ENCODE results near the gene PUS3.

The PUS3 gene, protein sequence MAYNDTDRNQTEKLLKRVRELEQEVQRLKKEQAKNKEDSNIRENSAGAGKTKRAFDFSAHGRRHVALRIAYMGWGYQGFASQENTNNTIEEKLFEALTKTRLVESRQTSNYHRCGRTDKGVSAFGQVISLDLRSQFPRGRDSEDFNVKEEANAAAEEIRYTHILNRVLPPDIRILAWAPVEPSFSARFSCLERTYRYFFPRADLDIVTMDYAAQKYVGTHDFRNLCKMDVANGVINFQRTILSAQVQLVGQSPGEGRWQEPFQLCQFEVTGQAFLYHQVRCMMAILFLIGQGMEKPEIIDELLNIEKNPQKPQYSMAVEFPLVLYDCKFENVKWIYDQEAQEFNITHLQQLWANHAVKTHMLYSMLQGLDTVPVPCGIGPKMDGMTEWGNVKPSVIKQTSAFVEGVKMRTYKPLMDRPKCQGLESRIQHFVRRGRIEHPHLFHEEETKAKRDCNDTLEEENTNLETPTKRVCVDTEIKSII

DNA sequence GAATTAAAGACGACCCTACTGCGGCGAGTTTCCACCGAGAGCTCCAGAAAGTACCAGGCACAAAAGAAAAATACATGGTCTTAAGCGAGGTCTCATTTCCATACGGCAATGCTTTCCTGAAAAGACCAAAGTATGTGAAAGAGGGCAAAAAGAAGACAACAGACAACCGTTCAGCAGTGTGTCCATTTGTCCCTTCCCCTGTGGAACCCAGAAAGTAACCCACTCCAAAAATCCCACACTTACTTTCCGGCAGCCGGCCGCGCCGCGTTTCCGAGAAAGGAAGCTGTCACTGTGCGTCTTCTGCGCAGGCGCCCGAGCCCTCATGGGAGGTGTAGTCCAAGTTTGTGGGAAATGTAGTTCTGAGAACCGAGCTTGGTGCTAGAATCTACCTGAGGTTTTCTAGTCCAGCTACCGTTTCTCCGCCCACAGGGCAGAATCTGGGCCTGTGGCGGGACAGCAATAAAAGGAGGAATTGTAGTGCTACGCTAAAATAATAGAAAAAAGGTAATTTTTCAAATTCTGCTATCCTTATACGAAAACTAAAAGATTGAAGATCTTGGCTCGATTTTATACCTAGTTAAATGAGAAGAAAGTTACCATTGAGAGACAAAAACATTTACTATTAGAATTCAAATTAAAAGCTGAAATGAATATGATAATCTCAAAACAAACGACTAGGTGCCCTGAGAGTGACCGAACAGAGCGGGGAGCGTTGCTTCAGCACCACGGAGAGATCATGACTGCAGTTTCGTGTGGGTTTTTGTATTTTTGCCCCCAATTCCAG lies at the start of gene PUS3:
PUS3 (minus strand) TSS at position 280 of the 784 bp plus-strand sequence. CDS start 6,922 bp downstream, outside the sequence.
- peak; percentile 27 for DNase-seq

DNA sequence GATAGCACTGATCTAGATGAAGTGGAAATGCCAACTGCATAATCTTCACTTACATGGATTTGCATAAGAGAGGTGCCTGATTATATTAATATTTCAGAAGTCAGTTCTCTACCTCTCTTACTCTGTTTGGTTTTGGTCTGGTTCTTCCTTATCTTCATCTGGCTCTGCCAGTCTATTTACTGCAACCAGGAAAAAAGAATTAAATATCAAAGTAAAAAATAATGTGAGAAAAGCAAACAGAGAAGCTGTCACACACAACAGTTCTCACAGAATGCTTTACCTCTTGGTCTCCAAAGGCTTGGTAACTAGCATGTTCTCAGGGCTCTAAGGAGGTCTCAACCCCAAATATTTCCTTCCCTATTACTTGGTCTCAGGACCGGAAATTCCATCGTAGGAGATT lies 49.6 kb upstream of the PUS3 start:
- DNase-seq: no peak

DNA sequence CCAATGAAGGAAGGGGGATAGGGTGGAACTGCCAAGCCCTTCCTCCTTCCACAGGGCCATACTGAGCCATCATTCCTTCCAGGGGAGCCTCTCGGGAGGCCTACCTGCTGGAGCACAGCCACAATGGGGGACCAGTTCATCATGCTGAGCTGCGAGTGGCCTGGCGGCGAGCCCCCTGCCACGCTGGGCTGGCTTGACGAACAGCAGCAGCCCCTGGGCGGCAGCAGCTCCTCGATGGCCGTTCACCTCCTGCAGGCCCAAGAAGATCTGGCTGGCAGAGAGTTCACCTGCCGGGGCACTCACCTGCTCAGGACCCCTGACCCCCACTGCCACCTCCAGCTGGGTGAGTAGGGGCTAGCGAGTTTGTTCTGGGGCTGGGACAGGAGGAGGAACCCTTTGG lies 48.7 kb upstream of the PUS3 start:
- no peak for DNase-seq

DNA sequence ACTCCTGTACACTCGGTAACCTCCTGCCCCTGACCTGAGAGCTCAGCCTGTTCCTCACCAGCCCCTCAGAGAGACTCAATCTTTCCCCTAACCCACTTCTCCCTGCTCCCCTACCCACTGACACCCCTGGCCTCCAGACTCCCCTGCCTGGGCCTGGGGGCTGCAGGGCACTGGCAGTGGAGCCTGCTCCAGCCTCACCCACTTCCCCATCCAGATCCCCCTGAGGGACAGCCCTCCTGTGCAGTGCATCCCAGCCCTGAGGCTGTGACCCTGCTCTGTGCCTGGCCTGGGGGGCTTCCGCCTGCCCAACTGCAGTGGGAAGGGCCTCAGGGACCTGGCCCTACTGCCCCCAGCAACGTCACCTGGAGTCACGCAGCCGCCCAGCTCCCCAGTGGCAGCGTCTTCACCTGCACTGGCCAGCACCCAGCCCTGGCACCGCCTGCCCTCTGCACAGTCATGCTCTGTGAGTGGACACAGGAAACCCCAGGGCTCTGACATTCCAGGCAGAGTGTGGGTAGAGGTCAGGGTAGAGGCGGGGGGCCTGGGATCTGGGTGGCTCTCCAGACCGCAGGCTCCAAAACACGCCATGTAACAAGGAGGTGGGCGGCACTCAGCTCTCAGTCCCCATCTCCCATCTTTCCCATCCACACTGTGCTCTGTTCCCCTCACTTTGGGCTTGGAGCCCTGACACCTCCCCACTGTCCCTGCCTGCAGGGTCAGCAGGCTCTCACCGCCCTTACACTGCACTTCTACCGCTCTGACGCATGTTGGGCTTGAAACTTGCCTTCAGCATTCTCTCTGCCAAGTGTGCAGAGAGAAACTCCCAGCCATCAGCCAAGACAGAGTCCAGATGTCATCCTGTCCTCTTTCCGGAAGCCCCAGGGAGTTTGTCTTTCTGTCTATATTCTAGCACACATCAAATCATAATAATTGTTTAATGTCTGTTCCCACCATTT lies 48.0 kb upstream of the PUS3 start:
- no peak for DNase-seq

DNA sequence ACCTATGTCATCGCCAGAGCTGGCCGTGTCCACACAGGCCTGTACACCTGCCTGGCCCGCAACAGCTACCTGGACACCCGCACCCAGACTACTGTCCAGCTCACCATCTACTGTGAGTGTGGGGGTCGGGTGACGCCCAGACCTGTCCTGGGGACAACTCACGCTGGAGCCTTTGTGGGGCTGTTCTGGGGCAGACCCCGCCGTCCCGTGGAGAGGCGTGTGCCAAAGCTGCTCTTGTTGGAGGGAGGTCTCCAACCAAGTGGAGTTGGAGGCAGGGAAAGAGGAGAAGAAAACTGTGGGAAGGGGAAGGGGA lies 47.1 kb upstream of the PUS3 start:
- DNase-seq: no peak

DNA sequence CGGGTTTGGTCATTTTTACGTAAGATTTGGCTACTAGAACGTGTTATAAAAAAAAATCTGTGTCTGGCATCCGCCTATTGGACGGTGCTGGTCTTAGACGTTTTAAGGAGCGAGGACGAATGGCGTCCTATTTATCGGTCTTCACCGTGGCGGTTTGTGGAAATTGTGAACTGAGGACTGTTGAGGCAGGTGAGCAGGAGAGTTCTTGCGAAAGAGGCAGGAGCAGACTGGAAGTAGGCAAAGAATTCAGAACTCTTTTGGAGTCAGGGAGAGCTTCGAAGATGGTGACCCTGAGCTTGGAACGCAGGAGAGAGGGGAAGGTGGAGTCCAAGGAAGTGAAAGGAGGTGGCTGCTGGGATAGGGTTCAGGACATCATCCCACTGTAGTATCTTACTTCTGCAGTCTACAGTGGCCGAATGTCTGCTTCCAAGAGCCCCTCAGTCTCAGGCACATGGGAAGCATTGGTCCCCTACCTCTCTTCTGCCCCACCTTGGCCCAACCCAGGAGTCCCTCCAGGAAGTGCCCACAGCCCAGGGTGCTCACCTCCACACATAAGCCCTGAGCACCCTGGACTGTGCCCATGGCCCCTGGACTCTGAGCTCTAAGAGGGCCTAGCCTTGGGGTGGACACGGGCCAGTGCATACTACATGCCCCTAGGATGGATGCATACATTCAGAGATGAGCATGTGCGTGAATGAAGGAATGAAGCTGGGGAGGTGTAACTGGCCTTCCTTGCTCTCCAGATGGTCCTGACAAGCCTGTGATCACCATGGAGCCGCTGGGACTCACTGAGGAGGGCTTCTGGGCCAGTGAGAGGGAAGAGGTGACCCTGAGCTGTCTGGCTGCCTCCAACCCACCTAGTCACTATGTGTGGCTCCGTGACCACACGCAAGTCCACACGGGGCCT lies 46.5 kb upstream of the PUS3 start:
- no peak for DNase-seq

DNA sequence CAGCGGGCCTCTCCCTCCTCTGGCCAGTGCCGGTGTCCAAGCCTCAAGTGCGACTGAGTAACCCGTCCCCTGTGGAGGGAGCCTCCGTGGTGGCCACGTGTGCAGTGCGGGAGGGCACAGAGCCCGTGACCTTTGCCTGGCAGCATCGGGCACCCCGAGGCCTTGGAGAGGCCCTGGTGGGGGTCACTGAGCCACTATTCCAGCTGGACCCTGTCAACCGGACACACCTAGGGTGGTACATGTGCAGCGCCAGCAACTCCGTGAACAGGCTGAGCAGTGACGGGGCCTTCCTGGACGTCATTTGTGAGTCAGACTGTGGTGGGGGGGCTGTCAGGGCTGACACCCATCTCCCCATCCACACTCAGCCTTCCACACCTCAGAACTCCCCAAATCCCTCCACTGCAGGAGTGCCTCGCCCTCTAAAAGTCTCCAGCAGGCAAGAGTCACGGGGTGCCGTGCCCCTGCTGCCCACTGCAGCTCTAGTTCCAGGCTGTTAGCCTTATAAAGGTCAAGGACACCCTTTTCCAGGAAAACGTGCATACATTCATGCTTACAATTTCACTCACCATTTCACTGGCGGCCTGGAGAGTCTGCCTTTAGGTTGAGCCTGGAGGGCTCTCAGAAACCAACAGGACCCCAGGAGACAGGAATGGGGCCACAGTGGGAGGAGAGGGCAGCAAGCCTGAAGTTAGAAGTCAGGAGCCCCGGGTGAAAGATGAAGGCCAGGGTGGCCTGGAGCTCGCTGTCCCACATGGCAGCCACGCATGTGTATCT lies 45.5 kb upstream of the PUS3 start:
- no peak for DNase-seq

DNA sequence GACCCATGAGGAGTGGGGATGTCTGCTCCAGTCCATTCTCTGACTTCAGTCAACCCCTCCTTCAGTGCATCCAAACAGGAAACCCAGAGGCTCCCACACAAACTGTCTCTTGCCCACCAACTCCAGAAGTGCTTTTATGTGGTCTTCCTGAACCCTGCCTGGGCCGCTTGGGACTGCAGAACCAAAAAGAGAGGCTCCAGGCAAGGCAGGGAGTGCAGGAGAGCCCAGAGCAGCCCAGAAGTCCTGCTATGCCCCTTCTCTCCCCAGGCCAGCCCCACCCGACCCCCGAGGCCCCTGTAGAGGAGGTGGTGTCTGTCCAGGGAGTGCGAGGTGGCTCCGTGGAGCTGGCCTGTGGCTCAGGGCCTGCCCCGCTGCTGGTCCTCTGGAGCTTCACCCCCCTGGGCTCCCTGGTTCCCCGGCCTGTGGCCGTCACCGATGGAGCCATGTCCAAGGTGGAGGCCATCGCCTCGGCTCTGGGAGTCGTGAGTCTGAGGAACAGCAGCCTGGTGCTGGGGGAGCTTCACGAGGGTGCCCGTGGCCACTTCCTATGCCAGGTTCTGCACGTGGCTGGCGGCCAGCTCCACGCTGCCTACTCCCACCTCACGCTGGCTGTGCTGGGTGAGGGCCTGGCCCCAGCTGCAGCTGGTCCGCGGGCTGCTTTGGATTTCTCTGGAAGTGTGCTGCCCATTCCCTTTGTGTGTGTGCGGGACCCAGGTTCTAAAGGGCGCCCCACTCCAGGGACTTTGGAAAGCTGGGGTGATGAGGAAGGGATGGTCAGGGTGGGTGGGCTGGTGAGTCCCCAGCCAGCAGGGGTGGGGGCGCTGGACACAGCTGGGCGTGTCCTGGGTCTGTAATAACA lies 44.6 kb upstream of the PUS3 start:
- no peak for DNase-seq

DNA sequence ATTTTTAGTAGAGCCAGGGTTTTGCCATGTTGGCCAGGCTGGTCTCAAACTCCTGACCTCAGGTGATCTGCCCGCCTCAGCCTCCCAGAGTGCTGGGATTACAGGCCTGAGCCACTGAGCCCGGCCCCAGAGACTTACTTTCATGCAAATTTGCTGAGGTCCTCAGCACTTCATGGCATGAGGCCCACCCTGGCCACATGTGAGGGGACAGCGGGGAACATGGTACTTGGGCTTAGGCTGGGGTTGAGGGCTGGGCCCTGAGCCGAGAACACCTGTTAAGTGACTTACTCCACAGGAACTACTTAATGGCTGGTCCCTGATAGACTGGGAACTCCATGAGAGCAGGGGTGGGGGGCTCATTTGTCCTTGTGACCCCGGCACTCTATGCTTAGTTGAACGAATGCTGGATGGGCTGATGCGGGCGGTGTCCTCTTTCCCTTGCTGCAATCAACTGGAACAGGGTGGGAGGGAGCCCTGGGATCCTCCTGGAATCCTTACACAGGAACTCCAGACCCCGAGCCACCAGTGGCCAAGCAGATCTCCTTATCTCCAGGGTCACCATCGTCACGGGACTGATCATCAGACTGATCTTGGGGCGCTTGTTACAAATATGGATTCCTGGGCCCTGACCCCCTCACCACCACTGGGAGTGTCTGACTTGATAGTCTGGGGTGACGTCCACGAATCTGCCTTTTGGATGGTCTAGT lies 43.9 kb upstream of the PUS3 start:
- no peak for DNase-seq

DNA sequence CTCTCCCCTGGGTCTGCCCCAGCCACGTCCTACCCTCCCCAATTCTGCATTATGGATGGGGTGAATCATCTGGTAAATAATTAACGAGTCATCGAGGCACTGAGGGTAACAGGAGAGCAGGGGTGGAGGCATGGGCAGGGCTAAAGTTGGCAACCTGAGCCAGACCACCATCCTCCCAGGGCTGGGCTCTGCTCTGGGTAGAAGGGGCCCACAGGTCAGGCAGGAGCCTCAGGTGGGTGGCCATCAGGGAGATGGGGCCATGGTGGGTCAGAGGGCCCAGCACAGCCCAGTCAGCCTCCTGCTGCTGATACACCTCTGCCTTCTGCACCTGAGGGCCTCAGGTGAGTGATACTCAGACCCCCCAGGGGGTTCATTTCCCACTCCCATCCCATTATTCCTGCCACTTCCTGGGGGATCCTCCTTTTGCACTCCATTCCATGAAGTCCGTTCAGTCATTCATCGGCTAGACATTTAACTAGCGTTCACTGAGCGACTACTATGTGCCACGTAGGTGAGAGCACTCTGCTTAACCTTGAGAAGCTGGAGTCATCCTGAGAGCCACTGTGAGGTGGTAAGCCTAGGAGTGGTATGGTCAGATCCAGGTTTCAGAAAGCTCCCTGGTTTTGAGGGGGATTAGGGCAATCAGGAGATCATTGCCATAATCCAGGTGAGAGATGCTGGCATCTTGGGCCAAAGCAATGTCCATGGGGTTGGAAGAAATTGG lies 43.0 kb upstream of the PUS3 start, which contains the start of gene VSIG10L2:
VSIG10L2 (plus strand) TSS at position 248 of the 724 bp plus-strand sequence; CDS start at position 260, 12 bp downstream.
- DNase-seq: no peak

DNA sequence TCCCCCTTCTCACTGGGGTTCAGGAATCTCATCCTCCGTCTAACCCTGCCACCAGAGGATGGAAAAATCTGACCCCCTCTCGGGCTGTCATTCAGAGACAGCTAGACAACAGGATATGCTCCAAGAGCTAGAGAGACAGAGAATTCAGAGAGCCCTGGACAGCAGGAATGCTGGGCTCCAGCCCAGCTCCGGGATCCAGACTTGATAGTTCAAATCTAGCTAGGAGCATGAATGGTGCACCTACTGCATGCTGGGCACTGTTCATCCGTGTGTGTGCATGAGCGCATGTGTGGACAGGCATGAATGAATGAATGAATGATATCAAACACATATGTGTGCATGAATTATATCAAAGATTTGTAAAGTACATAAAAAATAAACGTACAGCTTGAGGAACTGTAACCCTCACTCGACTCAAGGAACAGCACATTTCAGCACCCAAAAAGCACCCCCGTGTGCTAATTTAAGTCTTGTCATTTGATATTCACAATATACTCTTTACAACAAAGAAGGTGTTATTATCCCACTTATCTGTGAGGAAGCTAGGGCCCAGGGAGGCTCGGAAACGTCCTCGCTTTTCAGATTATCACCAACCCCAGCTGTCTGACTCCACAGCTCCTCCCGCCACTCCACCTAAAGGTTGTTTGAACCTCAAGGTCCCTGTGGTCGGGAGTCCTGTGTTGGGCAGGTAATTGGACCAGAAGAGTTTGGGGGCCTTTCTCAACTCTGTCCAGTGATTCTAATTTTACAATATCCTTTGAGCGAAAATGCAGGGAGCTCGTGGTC lies 42.2 kb upstream of the PUS3 start:
- DNase-seq: no peak

DNA sequence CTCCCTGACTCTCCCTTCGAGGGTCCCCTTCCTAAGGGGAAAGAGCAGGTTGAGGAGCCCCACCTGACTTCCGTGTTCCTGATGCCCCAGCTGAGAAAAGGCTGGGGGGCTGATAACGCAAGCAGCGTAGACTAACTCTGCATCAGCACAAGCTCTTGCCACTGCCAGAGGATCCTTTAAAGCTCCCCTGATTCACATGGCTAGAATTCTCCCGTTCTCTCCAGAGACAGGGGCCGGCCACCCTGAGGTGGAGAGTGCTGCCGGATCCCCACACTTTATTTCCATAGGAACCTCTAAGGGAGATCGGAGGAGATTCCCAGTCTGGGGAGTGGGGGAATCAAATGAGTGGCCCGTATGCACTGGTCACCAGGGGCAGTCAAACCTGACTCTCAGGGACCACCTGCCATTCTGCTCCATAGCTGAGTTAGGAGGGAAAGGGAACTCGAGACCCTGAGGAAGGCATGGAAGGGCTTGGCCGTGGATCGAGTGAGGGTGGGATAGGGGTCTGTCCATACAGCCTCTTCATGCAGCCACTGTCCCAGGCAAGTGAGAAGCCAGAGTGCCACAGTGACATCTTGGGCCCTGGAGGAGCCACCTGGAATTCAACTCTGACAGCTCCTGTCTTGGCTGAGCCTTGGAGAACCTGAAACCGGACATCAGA lies 41.5 kb upstream of the PUS3 start:
- DNase-seq: no peak

DNA sequence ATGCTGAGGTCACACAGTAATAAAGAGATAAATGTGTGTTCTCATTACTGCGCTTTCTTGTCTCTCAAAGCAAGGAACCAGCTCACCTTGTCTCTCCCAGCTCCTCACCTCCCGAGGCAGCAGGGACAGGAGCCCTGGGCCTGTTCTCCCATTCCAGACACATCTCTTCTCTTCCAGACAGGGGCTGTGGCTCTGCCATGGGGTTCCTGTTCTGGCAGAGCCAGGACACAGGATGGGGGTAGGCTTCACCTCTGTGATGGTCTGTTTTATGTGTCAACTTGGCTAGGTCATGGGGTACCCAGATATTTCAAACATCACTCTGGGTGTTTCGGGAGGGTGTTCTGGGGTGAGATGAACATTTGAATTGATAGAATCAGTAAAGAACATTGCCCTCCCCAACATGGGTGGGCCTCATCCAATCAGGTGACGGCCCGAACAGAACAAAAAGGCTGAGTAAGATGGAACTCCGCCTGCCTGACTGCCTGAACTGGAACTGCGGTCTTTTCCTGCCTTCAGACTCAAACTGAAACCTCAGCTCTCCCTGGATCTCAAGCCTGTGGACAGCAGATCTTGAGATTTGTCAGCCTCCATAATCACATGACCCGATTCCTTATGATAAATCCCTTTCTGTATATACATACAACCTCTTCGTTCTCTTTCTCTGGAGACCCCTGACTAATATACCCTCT lies 40.8 kb upstream of the PUS3 start:
- DNase-seq: no peak

DNA sequence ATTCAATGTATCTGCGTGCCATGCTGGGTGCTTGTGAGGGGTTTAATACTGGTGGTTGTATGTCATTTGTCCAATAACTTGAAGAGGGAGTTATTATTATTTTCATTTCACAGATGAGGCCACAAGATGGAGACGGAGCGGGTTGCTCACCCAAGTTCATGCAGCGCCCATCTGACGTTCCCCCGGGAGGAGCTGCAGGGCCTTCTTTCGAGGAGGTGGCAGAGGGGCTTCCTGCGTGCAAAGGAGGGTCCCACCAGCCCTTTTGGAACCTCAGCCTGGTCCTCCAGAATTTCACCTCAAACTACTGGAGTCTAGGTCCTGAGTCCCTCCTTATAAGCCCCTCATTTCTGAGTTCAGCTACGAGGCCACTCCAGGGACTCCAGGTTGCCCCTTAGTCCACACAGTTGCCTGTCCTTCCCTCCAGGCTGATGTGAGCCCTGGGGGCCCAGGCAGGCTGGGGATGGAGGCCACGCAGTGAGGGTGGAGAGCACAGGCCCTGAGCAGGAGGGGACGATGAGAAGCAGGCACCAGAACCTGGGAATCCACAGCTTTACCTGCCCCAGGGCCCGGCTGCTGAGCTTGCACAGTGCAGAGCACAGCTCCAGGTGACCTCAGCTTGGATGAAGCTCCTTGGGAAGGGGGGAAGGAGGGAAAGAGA lies 39.9 kb upstream of the PUS3 start:
- DNase-seq: no peak

DNA sequence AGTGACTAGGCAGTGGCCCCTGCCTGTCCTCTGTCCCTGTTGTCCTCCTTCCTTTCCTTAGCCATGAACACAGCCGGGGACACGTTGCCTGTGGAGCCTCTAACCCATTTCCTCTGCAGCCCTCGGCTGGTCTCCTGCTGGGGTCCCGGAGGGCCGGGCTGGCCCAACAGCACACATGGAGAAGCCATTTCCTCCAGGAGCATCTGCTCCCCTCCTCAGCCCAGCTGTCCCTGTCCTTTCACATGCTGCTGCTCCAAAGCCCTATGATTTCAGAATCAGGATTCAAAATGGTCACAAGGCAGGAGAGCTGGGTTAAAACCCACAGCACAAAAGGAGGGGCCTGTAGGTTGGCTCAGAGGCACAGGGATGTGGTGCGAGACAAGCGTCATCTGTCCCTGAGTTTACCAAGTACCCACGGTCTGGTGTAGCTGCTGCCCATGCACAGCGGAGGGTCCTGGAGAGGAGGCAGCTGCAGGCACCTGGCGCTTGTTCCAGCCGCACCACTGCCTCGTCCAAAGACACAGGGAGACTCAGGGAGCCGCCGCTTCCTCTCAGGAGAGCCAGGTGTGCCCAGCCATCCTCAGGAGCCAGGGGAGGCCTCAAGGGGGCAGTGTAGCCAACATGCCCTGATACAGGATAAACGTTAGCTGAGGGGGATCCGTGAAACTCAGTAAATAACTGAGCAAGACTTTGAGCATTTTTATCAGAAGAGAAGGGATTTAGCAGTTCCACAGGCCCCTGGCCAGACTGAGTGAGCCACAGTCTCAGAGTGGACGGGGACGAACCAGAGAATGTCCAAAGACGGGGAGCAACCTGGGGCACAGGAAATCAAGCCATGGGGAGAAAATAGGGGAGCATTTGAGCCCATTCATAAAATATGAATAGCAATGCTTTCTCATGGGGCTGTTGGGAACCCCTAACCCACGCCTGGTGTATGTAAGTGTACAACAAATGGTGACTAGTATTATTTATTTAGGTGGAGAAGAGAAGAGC lies 38.9 kb upstream of the PUS3 start:
- DNase-seq: no peak
